Endothelial cell of umbilical vein (primary cell): Measurements from ENCODE around the gene DGKG. TPM values are rescaled to one million over a fixed set of nuclear protein-coding genes. Genes with fewer than 3 reads are reported as not detected.

Experiments
- BruUV-seq: library from RNA; stranded (reverse); fragments of 400-500 nt; replicated peaks from 2 replicates; lab custom pipeline; 2021; lab: Mats Ljungman, UMichigan
- CTCF ChIA-PET: fragments of 300-600, 350-600 bp; sonication (Branson Sonifier 250); formaldehyde crosslinking; loops from one replicate; lab custom pipeline; 2021; ENCODE audit warnings: antibody characterized with exemption, inconsistent platforms; lab: Charles Lee
- POLR2A ChIA-PET: fragments of 300-600, 350-600 bp; sonication (Branson Sonifier 250); formaldehyde crosslinking; loops from one replicate; lab custom pipeline; 2021; ENCODE audit warnings: antibody characterized with exemption, inconsistent platforms; lab: Charles Lee
- DNase-seq: peaks from one replicate; pipeline ENCODE4 v3.0.0-alpha.2; 2011; ENCODE audit warnings: low read depth, low spot score
- FAIRE-seq: peaks from 2 replicates; lab custom pipeline; 2011; peaks lifted over from hg19 to GRCh38; lab: Jason Lieb, UNC
- H2AFZ ChIP-seq: 2 replicates; pipeline ENCODE4 v1.6.0; 2012; ENCODE audit warnings: low read depth, low read length, control low read depth, inconsistent platforms
- H3K27ac ChIP-seq: 2 replicates; pipeline ENCODE4 v1.5.1; 2011; ENCODE audit warnings: low read depth, mild to moderate bottlenecking, control low read depth, low read length, moderate library complexity; ENCODE audit not compliant: insufficient read depth
- H3K27me3 ChIP-seq, 2 experiments: 2 replicates each; pipeline versions ENCODE4 v1.6.0 to v1.6.1; 2011; ENCODE audit warnings: low read length in 2 of 2, mixed read lengths in 1 of 2; ENCODE audit not compliant: control insufficient read depth in 2 of 2, insufficient read depth in 2 of 2
- H3K36me3 ChIP-seq, 2 experiments: 2 replicates in 1 of 2; 3 replicates in 1 of 2; pipeline ENCODE4 v1.5.1; 2011; ENCODE audit warnings: low read length in 2 of 2, mild to moderate bottlenecking in 1 of 2, moderate library complexity in 1 of 2; ENCODE audit not compliant: control insufficient read depth in 2 of 2, insufficient read depth in 2 of 2; ENCODE audit errors: extremely low read depth in 1 of 2
- H3K4me1 ChIP-seq: 3 replicates; pipeline ENCODE4 v1.5.1; 2011; ENCODE audit warnings: mild to moderate bottlenecking, low read length; ENCODE audit not compliant: control insufficient read depth, insufficient read depth; ENCODE audit errors: extremely low read depth
- H3K4me2 ChIP-seq: 2 replicates; pipeline ENCODE4 v1.6.1; 2011; ENCODE audit warnings: low read length, control low read depth, mixed read lengths; ENCODE audit not compliant: insufficient read depth
- H3K4me3 ChIP-seq, 3 experiments: fragments of 200-600 bp in 1 of 3; sonication (generic), shearing (Covaris generic) in 1 of 3; replicated peaks in 1 of 3; 2 replicates each; pipeline ENCODE4 v1.5.1; 2011 to 2016; ENCODE audit warnings: control low read depth in 3 of 3, low read length in 3 of 3, mild to moderate bottlenecking in 2 of 3, inconsistent platforms in 1 of 3, low read depth in 1 of 3, moderate library complexity in 1 of 3; ENCODE audit not compliant: insufficient read depth in 1 of 3
- H3K79me2 ChIP-seq: 2 replicates; pipeline ENCODE4 v1.6.0; 2012; ENCODE audit warnings: low read length, inconsistent platforms; ENCODE audit not compliant: control insufficient read depth, insufficient read depth
- H3K9ac ChIP-seq: replicated peaks from 2 replicates; pipeline ENCODE3; 2011; ENCODE audit warnings: low read length, control low read depth; ENCODE audit not compliant: insufficient read depth; ENCODE audit errors: extremely low read depth
- H3K9me1 ChIP-seq: replicated peaks from 3 replicates; pipeline ENCODE4 v1.6.0; 2011; ENCODE audit warnings: mild to moderate bottlenecking, low read length; ENCODE audit not compliant: control insufficient read depth, insufficient read depth; ENCODE audit errors: extremely low read depth
- H3K9me3 ChIP-seq: replicated peaks from 2 replicates; pipeline ENCODE4 v1.5.1; 2012; ENCODE audit warnings: low read length, inconsistent platforms; ENCODE audit not compliant: control insufficient read depth, insufficient read depth
- H4K20me1 ChIP-seq: replicated peaks from 2 replicates; pipeline ENCODE3; 2011; ENCODE audit warnings: mild to moderate bottlenecking, low read length; ENCODE audit not compliant: control insufficient read depth, insufficient read depth; ENCODE audit errors: extremely low read depth
- EZH2 ChIP-seq: IDR thresholded peaks from 2 replicates; pipeline ENCODE4 v1.6.1; 2012; ENCODE audit warnings: borderline replicate concordance, low read depth, mild to moderate bottlenecking, moderate library complexity, low read length, inconsistent platforms; ENCODE audit not compliant: severe bottlenecking
- FOS ChIP-seq: IDR thresholded peaks from 2 replicates; pipeline ENCODE4 v1.6.1; 2011; ENCODE audit warnings: mild to moderate bottlenecking, low read length, moderate library complexity, borderline replicate concordance; ENCODE audit not compliant: insufficient read depth
- GATA2 ChIP-seq: IDR thresholded peaks from 2 replicates; pipeline ENCODE4 v1.7.0; 2011; ENCODE audit warnings: low read depth, mild to moderate bottlenecking, moderate library complexity, mixed read lengths, low read length; ENCODE audit not compliant: insufficient read length, insufficient read depth
- JUN ChIP-seq: IDR thresholded peaks from 2 replicates; pipeline ENCODE4 v1.6.1; 2011; ENCODE audit warnings: borderline replicate concordance, low read depth; ENCODE audit not compliant: insufficient read length, insufficient read depth
- MYC ChIP-seq: IDR thresholded peaks from one replicate; pipeline ENCODE4 v1.6.1; 2011; ENCODE audit warnings: mild to moderate bottlenecking, low read depth, low read length
- POLR2A ChIP-seq: IDR thresholded peaks from 2 replicates; pipeline ENCODE4 v1.6.1; 2012; ENCODE audit warnings: low read depth, mild to moderate bottlenecking, control low read depth, low read length
- POLR2AphosphoS5 ChIP-seq: IDR thresholded peaks from 2 replicates; pipeline ENCODE4 v1.6.1; 2012; ENCODE audit warnings: low read depth, mild to moderate bottlenecking, control low read depth, low read length, moderate library complexity; ENCODE audit not compliant: insufficient read depth
- dilution Hi-C: fragments of 300-500 bp; cut with MboI; formaldehyde crosslinking; loops from one replicate; pipeline ENCODE4 v1.15.0; 2019; ENCODE audit warnings: low sequenced_read_pairs; ENCODE audit not compliant: extremely low pct_ligation_motif_present
- intact Hi-C: fragments of 100-400 bp; cut with micrococcal nuclease; formaldehyde crosslinking; loops from one replicate; pipeline ENCODE4 v1.10.0; 2022
- polyA plus RNA-seq, 4 experiments: library from polyadenylated mRNA; depleted of rRNA in 3 of 4; stranded (reverse) in 3 of 4; unstranded in 1 of 4; fragments of >200 nt; gene quantifications; 2 replicates each; pipeline versions ENCODE4 v1.2.1 to v1.2.3, GENCODE V29; 2011 to 2012; ENCODE audit warnings: missing spikeins in 1 of 4
- total RNA-seq: library from RNA; stranded (reverse); gene quantifications from 2 replicates; pipeline ENCODE4 v1.2.3, GENCODE V29; 2021
- TF ChIP-seq, protein P1 (sequence below), 2 donors: IDR thresholded peaks; 1 replicate in 1 of 2; 2 replicates in 1 of 2; pipeline ENCODE4 v1.5.1; 2011; ENCODE audit warnings: low read length in 2 of 2, mild to moderate bottlenecking in 2 of 2, moderate library complexity in 2 of 2, control low read depth in 1 of 2, inconsistent platforms in 1 of 2, low read depth in 1 of 2; ENCODE audit not compliant: insufficient read depth in 1 of 2; ENCODE audit errors: extremely low read depth in 1 of 2
- TF ChIP-seq, protein P2 (sequence below): IDR thresholded peaks from 2 replicates; pipeline ENCODE4 v1.6.1; 2011; ENCODE audit not compliant: insufficient read depth, insufficient read length

The DGKG gene
- total and polyA plus RNA-seq, 2 donors (not counting 3 experiments of a cell fraction or from before 2014, with no cell fraction given), result not detected

DNA sequence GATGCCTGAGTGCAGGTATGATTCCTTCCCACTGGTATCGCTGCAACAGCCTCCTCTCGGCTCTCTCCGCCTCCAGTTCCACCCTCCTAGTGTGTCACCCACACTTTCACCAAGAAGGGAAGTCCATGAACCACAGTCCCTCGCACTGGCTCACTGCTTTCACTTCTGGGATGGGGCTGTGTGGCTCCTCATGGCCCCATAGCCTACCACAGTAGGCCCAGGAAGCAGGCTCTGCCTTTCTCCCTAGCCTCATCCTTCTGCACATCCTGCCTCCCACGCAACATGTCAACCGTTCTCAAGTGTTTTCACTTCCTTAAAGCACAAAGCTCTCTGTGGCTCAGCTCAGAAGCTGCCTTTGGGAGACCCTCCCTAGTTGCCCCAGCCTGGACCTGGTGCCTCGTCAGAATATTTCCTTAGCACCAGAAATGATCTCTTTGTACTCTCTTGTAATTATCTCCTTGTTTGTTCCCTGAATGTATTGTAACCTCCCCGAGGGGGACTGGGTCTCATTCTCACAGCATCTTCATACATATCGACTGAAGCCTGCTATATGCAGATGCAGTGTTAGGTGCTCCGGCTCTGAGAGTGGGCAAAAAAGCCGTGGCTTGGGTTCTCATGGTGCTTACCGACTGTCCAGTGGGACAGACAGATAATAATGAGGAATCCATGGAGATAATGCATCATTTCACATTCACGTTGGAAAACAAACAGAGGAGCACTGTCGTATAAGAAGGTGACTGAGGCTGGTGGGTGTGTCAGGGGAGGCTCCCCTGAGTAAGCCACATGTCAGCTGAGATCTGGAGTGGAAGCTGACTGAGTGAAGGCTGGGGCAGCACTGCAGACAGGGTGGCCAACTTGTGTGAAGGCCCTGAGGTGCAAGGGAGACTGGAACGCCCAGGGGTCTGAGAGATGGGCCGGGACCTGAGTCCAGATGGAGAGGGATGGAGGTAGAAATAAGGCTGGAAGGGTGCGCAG lies 107.1 kb downstream of the DGKG start:
- TF ChIP-seq, protein P1, sequence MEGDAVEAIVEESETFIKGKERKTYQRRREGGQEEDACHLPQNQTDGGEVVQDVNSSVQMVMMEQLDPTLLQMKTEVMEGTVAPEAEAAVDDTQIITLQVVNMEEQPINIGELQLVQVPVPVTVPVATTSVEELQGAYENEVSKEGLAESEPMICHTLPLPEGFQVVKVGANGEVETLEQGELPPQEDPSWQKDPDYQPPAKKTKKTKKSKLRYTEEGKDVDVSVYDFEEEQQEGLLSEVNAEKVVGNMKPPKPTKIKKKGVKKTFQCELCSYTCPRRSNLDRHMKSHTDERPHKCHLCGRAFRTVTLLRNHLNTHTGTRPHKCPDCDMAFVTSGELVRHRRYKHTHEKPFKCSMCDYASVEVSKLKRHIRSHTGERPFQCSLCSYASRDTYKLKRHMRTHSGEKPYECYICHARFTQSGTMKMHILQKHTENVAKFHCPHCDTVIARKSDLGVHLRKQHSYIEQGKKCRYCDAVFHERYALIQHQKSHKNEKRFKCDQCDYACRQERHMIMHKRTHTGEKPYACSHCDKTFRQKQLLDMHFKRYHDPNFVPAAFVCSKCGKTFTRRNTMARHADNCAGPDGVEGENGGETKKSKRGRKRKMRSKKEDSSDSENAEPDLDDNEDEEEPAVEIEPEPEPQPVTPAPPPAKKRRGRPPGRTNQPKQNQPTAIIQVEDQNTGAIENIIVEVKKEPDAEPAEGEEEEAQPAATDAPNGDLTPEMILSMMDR (IDR thresholded peaks at IDR 0.05; ENCODE audit: extremely low read depth in 1 of 2, insufficient read depth in 1 of 2, low read depth in 1 of 2, low read length in 2 of 2), result no peak
- TF ChIP-seq POLR2A (no peak), GATA2 (no peak), EZH2 (no peak), POLR2AphosphoS5 (no peak), FOS (no peak), MYC (no peak), JUN (no peak)
- TF ChIP-seq, protein P2, sequence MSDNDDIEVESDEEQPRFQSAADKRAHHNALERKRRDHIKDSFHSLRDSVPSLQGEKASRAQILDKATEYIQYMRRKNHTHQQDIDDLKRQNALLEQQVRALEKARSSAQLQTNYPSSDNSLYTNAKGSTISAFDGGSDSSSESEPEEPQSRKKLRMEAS, result no peak
- Histone ChIP-seq H3K4me2 (no peak overlapping the region), H3K36me3 (no peaks in the 10 kb centered on the region), H3K4me3 (no peak overlapping the region), H4K20me1 (no peaks in the 10 kb centered on the region), H3K9ac (no peak overlapping the region), H3K9me1 (no peaks in the 10 kb centered on the region), H3K9me3 (no peaks in the 10 kb centered on the region), H3K27ac (no peak overlapping the region), H3K4me1 (no peaks in the 10 kb centered on the region), H3K79me2 (no peaks in the 10 kb centered on the region), H2AFZ (no peak overlapping the region), H3K27me3 (peaks cover 2% of the 10 kb centered on the region in 2 experiments)
- POLR2A ChIA-PET, result no interaction called here
- intact Hi-C loops, result loop anchor here (5.0 kb wide), 2 partner anchors 273 to 567 kb away; no protein-coding TSS in a partner anchor
- FAIRE-seq (no peak), DNase-seq (no peak)
- BruUV-seq, result no TSS peak
- dilution Hi-C loops, result no loop called here
- CTCF ChIA-PET, result interaction anchor here (1.0 kb wide), 1 partner anchor 272 kb away, joined by 3 read pairs; no protein-coding TSS in a partner anchor
